Thyroid gland (tissue), 4 donors: ENCODE data around the gene COL5A2.

Experiments used
- CTCF ChIP-seq, 6 experiments: fragments of 200-600 bp in 3 of 6; fragments of 450-650 bp in 3 of 6; sonication (generic) in 3 of 6; IDR thresholded peaks; one replicate each; pipeline ENCODE4 v1.5.1; 2016 to 2019; ENCODE audit warnings: antibody characterized with exemption in 6 of 6, mild to moderate bottlenecking in 2 of 6, inconsistent platforms in 1 of 6, moderate library complexity in 1 of 6
- POLR2A ChIP-seq, 2 donors: fragments of 450-650 bp; IDR thresholded peaks; one replicate each; pipeline ENCODE4 v1.6.1; 2017; ENCODE audit warnings: antibody characterized with exemption in 2 of 2, mild to moderate bottlenecking in 2 of 2, moderate library complexity in 1 of 2

DNA sequence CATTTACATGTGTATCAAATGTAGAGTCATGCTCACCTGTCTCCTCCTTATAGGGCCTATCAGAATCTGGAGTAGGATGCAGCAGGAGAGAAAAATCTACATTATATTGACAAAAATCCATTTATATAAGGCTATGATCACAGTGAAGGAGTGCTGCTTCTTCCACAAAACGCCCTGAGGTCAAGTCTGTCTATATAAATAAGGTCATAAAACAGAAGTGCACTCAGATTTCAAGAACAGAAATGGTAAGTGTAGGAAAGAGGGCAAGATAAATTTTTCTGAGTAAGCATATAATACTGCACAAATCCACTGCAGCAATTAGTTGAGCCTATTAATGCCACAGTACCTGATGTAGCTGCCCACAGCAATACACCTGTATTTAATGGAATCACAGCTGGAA is 51.8 kb downstream of the COL5A2 start:
- no peak for TF ChIP-seq CTCF (IDR thresholded peaks at IDR 0.05)
- TF ChIP-seq POLR2A (IDR thresholded peaks at IDR 0.05), result no peak
